HepG2 (cell line): ENCODE measurements around the gene ACSL6. TPM values are rescaled to one million over a fixed set of nuclear protein-coding genes. Genes with fewer than 3 reads are reported as not detected.

ENCODE experiments used
- AGO1 ChIP-seq: fragments of 200-400 bp; formaldehyde crosslinking; IDR thresholded peaks from 2 replicates; pipeline ENCODE4 v1.6.1; 2017; ENCODE audit warnings: mild to moderate bottlenecking, low read depth, low read length, moderate library complexity; ENCODE audit not compliant: poor library complexity, severe bottlenecking
- BCLAF1 ChIP-seq: fragments of 450-650 bp; IDR thresholded peaks from 2 replicates; pipeline ENCODE4 v1.6.1; 2017; ENCODE audit warnings: mild to moderate bottlenecking
- BRF2 ChIP-seq: sonication (generic); formaldehyde crosslinking; IDR thresholded peaks from 2 replicates; pipeline ENCODE4 v1.8.1; 2022; ENCODE audit warnings: mild to moderate bottlenecking, missing genetic modification reagents
- GMEB1 ChIP-seq: sonication (generic); formaldehyde crosslinking; IDR thresholded peaks from 2 replicates; pipeline ENCODE4 v1.5.1; 2020; ENCODE audit warnings: missing genetic modification reagents, mild to moderate bottlenecking, borderline replicate concordance
- HMG20B ChIP-seq: conservative IDR thresholded peaks from 2 replicates; pipeline ENCODE4 v1.6.1; 2016; ENCODE audit warnings: missing genetic modification reagents, missing compliant biosample characterization
- KLF12 ChIP-seq: sonication (generic); formaldehyde crosslinking; IDR thresholded peaks from 2 replicates; pipeline ENCODE4 v1.4.0; 2020; ENCODE audit warnings: missing genetic modification reagents, borderline replicate concordance
- PHF8 ChIP-seq: sonication (generic); formaldehyde crosslinking; IDR thresholded peaks from 2 replicates; pipeline ENCODE4 v1.5.0; 2020; ENCODE audit warnings: missing genetic modification reagents
- PLRG1 ChIP-seq: fragments of 450-650 bp; conservative IDR thresholded peaks from 2 replicates; pipeline ENCODE4 v1.6.1; 2016
- PTBP1 ChIP-seq: fragments of 200-400 bp; formaldehyde crosslinking; IDR thresholded peaks from 2 replicates; pipeline ENCODE4 v1.6.1; 2018; ENCODE audit warnings: low read length, low read depth; ENCODE audit not compliant: poor library complexity, severe bottlenecking
- SP2 ChIP-seq: sonication (generic); formaldehyde crosslinking; IDR thresholded peaks from 2 replicates; pipeline ENCODE4 v1.5.1; 2020; ENCODE audit warnings: mild to moderate bottlenecking, missing genetic modification reagents
- SRSF9 ChIP-seq: fragments of 200-400 bp; formaldehyde crosslinking; IDR thresholded peaks from 2 replicates; pipeline ENCODE4 v1.6.1; 2018; ENCODE audit warnings: borderline replicate concordance, mild to moderate bottlenecking, low read depth, low read length; ENCODE audit not compliant: insufficient read depth, poor library complexity, severe bottlenecking
- TEAD2 ChIP-seq: sonication (generic); formaldehyde crosslinking; IDR thresholded peaks from 2 replicates; pipeline ENCODE4 v1.9.0; 2021; ENCODE audit warnings: missing genetic modification reagents
- ZEB1 ChIP-seq: IDR thresholded peaks from 2 replicates; pipeline ENCODE4 v1.6.1; 2012; ENCODE audit warnings: mild to moderate bottlenecking, low read depth, inconsistent platforms; ENCODE audit not compliant: insufficient replicate concordance
- ZNF280B ChIP-seq: sonication (generic); formaldehyde crosslinking; IDR thresholded peaks from 2 replicates; pipeline ENCODE4 v1.5.0; 2020; ENCODE audit warnings: missing genetic modification reagents, mild to moderate bottlenecking, borderline replicate concordance
- ZNF281 ChIP-seq: sonication (generic); formaldehyde crosslinking; IDR thresholded peaks from 2 replicates; pipeline ENCODE4 v1.4.0; 2020; ENCODE audit warnings: missing genetic modification reagents, borderline replicate concordance
- polyA plus RNA-seq, 8 experiments: library from polyadenylated mRNA; depleted of rRNA in 3 of 8; stranded (reverse) in 7 of 8; unstranded in 1 of 8; fragments of >200 nt; fragmentation: Illumina TruSeq in 4 of 8; extraction: Trizol in 4 of 8; gene quantifications; 2 replicates each; pipeline versions ENCODE4 v1.2.1 to v1.2.3, GENCODE V29; 2011 to 2016; ENCODE audit warnings: low read depth in 4 of 8, missing spikeins in 1 of 8, mixed read lengths in 1 of 8; ENCODE audit not compliant: insufficient read depth in 1 of 8
- total RNA-seq, 5 experiments: library from RNA; depleted of rRNA; stranded (reverse); fragments of >200 nt; fragmentation: Illumina TruSeq; extraction: Trizol; gene quantifications; 2 replicates each; pipeline ENCODE4 v1.2.3, GENCODE V29; 2016; ENCODE audit warnings: low read depth in 1 of 5
- TF ChIP-seq, protein P1 (sequence below): sonication (generic); formaldehyde crosslinking; conservative IDR thresholded peaks from 2 replicates; pipeline ENCODE4 v1.8.0; 2022; ENCODE audit warnings: mild to moderate bottlenecking, moderate library complexity, missing genetic modification reagents

ACSL6 gene
- total and polyA plus RNA-seq, 2 of the 13 experiments (the other 11 are each of a cell fraction or from before 2014, with no cell fraction given), result 3.7 to 3.8 TPM

DNA sequence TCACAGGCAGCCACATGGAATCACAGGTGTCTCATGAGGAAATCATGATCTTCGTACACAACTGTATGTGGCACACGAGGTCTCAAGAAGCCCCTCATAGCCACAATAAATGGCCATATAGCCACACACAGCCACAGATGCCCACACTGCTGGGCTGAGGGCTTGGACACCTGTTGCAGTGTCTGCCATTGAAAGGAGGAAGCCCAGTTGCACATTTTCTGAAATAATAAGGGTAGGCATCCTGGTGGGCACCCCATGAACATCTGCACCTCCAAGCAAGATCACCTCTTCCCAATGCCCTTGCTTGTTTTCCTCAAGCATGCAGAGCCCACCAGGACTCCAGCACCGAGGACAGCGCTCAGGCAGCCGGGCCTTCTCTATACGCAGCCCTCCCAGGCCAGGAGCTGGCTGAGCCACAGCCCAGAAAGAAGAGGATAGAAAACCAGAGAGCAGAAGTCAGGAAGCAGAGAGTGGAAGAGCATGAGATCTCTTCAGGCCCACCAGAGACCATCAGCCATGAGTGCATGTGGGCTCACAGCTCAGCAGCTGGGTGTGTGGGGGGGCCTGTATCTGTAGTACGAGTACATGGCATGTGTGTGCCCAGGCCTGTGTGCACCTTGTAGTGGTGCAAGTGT is 1.0 kb upstream of the ACSL6 start (continued):
- TF ChIP-seq BRF2 (CRISPR knock-in tag), result no peak
- TF ChIP-seq AGO1, result no peak
- TF ChIP-seq PTBP1, result no peak
- peak; percentile 42; the same call in 1 of the 2 replicates for TF ChIP-seq KLF12 (CRISPR knock-in tag)
- no peak for TF ChIP-seq SRSF9
- no peak for TF ChIP-seq PHF8 (CRISPR knock-in tag)
- TF ChIP-seq TEAD2 (CRISPR knock-in tag), result peak; percentile 89
- TF ChIP-seq GMEB1 (CRISPR knock-in tag), result no peak
- TF ChIP-seq ZNF281, result 0 out of 2 replicates have a peak, but pooled peaks have one; percentile 57
- no peak for TF ChIP-seq PLRG1
- TF ChIP-seq, protein P1, sequence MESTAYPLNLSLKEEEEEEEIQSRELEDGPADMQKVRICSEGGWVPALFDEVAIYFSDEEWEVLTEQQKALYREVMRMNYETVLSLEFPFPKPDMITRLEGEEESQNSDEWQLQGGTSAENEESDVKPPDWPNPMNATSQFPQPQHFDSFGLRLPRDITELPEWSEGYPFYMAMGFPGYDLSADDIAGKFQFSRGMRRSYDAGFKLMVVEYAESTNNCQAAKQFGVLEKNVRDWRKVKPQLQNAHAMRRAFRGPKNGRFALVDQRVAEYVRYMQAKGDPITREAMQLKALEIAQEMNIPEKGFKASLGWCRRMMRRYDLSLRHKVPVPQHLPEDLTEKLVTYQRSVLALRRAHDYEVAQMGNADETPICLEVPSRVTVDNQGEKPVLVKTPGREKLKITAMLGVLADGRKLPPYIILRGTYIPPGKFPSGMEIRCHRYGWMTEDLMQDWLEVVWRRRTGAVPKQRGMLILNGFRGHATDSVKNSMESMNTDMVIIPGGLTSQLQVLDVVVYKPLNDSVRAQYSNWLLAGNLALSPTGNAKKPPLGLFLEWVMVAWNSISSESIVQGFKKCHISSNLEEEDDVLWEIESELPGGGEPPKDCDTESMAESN, result peak; percentile 45; the same call in 1 of the 2 replicates
- TF ChIP-seq ZNF280B (CRISPR knock-in tag), result peak; percentile 40; the same call in 1 of the 2 replicates
- no peak for TF ChIP-seq BCLAF1
- TF ChIP-seq HMG20B, result no peak
- TF ChIP-seq ZEB1, result no peak
- no peak for TF ChIP-seq SP2 (CRISPR knock-in tag)
